NCI-H510A (cell line): ENCODE measurements around the gene BRD2.

ENCODE experiments used
- DNase-seq: peaks from one replicate; lab custom pipeline; 2025; lab: John Stamatoyannopoulos, UW

Gene BRD2

GRCh38 chr6:32949113-32949512 is 19.3 kb upstream of the BRD2 start:
- DNase-seq = no peak

DNA sequence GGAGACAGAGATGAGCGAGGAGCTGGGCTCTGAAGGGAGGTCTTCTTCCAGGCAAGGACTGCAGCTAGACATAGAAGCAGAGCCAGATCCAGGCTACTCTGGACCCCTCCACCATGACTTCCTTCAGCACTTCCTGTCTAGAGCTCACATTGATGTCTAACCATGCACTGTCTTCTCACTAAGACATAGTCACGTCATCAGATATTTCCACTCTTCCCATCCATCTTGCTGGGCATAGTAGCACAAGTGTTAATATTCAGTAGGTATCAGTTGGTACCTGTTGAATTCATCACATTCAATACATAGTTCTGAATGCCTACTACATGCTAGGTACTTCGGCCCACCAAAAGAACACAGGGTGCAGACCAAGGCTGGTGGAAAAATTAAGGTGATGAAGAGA is 18.4 kb upstream of the BRD2 start:
- no peak for DNase-seq

DNA sequence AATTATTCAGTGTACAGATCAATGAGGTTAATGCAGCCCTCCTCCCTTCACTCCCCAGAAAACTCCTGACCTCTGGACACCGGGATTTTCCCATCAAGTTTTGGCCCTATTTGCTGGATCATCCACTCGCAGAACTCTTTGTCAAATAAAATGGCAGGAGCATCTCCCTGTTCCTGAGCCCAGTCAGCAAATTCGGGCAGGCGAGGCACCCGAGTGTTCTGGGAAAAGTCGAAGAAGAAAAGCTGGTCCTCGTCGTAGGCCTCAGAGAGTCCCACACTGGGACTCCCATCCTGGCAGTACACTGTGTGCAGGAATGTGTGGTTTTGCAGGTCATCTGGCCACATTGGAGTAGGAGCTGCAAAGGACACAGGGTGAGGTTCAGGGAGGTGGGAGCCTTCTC is 17.9 kb upstream of the BRD2 start:
- no peak for DNase-seq

- DNase-seq = no peak
These were observed 15.3 kb upstream of the BRD2 start, which contains the start of gene HLA-DMA for GRCh38 chr6:32952817-32953739. Gene HLA-DMA, minus strand, starts transcription at chr6:32953097. Its CDS starts 61 bp downstream, at chr6:32953036.

- no peak for DNase-seq
These were observed 14.6 kb upstream of the BRD2 start for GRCh38 chr6:32953775-32954174.

DNA sequence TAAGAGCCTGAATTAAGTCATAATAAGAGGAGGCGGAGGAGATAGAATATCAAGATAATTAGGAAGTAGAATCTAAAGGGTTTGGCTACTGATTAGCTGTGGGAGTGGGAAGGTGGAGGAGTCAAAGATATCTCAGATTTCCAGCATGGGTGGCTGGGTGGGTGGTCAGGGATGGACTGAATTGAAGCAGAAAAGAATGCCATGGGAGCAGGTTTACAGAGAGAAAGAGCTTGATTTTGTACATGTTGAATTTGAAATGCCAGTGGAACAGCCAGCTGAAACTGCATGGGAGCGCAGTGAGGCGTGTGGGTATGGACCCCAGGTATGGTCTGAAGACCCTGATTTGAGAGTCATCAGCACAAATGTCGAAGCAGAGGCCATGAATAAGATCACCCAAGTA is 14.1 kb upstream of the BRD2 start:
- DNase-seq = no peak

GRCh38 chr6:32954986-32955802 is 13.2 kb upstream of the BRD2 start:
- DNase-seq = no peak

DNA sequence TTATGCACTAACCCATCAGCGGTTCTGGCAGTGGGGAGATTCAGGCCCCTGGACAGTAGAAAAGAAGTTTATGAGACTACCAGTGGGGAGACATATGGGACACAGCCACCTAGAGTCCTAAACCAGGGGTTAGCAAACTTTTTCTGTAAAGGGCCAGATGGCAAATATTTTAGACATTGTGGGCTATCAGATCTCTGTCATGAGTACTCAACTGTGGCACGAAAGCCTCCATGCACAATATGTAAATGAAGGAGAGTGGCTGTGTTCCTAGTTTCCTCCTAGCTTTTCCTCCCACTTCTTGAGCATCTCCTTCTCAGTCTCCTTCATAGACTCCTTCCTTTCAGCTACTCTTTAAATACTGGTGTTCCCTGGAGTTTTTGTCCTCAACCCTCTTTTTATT is 12.2 kb upstream of the BRD2 start:
- no peak for DNase-seq

DNA sequence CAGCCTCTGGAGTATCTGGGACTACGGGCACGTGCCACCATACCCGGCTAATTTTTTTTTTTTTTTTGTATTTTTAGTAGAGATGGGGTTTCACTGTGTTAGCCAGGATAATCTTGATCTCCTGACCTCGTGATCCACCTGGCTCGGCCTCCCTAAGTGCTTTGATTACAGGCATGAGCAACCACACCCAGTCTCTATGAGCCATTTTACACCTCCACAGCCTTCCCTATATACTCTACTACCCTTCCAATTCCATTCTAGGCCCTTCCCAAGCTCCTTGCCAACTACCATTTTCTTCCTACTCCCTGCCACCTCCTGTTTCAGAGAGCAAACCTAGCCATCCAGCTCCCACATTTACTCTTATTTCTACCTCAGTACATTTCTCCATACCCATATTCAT is 7.8 kb upstream of the BRD2 start:
- DNase-seq = no peak

DNA sequence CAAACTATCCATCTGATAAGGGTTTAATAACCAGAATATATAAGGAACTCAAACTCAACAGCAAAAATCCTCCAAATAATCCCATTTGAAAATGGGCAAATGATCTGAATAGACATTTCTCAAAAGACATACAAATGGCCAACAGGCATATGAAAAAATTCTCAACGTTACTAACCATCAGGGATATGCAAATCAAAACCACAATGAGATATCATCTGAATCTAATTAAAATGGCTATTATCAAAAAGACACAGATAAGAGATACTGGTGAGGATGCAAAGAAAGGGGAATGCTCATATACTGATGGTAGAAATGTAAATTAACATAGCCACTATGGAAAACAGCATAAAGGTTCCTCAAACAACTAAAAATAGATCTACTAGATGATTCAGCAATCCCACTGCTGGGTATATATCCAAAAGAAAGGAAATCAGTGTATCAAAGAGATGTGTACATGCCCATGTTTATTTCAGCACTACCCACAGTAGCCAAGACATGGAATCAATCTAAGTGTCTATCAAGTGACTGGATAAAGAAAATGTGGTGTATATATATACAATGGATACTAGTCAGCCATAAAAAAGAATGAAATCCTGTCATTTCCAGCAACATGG is 6.1 kb upstream of the BRD2 start:
- no peak for DNase-seq

- DNase-seq = no peak
These were observed 4.5 kb upstream of the BRD2 start for GRCh38 chr6:32963866-32964265.

DNA sequence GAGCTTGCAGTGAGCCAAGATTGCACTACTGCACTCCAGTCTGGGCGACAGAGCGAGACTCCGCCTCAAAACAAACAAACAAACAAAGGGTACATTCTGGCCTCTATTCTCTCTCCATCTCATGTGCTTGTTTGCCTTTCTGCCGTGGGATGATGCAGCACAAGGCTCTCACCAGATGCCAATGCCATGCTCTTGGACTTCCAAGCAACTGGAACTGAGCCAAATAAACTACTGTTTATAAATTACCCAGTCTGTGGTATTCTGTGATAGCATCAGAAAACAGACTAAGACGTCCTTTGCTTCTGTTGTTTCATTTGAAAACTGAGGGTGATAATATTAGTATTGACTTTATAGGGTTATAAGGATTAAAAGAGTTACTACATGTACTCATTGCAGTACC is 3.6 kb upstream of the BRD2 start:
- no peak for DNase-seq

GRCh38 chr6:32967151-32968091 is 973 bp upstream of the BRD2 start:
- peak; percentile 41 for DNase-seq

- peak; percentile 71 for DNase-seq
These were observed 682 bp downstream of the BRD2 start for GRCh38 chr6:32968867-32969684.

DNA sequence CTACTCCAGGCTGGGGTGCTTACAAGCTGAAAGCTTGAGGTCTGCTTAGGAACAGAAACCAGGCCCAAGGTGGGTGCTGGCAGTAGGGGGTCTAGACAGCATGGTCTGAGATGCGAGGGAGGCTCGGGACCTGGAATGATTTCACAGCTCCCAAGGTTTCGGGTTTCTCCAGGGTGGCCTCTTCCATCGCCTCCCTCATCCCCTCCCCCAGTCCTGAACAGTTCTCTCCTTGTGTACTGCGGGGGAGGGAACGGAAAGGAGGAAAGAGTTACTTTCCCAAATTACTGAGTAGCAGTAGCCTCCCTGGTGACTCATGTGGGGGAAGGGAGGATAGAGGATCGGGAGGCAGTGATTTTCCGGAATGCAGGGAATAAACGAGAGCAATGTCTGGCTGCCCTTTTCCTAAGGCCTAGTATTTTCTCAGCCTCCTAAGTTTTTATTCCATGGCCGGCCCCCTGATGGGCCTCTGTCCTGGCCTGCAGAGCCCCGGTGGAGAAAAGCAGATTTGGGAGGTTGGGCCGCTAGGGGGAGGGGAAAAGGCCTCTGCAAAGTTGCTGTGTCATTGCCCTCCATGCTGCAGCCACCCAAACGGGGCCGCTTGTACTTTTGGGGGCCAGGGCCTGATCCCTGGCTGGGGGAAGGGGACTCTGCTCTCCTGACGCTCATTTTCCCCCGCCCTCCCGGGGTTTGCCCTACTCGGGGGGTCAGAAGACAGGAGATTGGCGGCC is 1.5 kb downstream of the BRD2 start:
- DNase-seq = peak; percentile 80

DNA sequence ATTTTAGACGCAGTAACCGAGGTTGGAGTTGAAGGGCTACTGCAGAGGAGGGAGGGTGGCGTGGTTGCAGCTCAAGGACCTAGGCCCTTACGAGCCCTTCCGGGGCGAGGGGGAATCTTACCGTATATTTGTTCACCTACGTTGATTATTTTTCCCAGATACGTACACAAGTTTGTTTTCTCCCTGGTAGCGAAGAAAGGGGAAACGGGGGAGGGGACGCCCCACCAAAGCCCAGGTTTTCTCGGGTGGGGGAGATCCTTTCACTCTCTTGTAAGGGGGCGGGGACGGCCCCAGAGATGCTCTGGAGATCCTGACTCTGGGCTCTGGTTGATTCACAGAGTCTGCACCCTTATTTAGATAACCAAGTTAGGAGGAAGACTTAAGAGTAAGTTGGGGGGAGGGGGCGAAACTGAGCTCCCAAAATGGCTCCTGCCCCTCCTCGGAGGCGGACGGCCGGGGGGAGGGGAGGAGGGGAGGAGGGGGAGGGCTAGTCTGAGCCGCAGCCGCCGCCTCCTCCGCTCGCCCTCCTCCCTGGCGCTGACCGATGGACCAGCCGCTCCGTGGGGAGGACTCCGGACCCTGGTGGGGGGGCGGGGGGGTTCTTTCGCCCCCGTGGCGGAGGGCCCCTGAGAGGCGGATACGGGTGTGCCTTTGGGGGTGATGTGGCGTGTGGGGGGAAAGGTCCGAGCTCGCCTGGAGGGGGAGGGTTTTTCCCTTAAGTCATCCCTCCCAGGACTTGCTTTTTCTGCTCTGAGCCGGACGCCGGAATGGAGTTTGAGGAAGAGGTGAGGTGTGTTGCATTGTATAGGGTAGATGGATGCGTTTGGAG is 2.2 kb downstream of the BRD2 start:
- peak; percentile 93 for DNase-seq

DNA sequence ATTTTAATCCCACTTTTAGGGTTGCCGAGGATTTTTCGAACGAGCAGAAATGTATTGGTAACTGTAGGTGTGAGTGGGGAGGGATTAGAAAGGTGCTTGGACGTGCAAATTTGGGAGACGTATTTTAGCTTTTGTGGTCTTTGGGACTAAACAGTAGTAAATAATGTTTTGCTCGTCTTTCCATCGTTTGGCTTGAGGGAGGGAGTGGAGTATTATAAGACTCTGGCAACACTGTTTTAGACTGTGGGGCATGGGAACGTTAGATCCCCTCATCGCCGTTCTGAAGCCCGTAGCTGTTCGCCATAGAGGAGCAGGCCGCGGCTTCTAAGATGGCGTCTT is 2.8 kb downstream of the BRD2 start:
- no peak for DNase-seq

DNA sequence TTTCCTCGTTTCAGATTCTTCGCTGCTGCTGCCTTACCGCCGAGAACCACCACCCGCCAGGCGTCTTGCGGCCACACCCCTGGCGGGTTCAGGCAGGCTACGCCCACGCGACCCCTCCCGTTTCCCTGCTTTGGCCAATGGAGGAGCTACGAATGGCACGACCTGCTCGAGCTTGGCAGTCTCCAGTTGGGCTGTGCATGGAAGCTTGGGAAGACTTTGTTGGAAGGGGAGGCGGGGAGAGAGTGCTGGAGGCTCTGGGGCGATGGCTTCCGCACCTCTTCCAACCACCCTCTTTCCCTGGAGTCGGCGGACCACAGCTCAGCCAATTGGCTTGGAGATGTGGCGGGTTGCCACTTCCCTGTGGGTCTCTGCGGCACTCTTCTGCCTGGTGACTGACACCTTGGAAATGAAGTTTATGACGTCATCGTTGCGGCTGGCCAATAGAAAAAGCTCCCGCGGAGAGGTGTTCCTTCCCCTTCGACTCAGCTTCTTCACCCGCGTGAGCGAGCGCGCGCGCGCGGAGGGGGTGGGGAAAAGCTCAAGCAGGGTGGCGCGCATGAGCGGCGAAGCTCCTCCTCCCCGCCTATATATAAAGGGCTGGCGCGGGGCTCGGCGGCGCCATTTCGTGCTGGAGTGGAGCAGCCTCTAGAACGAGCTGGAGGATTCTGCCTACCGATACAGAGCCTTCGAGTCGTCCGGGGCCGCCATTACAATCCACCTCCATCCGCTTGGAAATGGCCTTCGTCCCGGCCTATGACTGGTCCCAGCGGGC is 3.4 kb downstream of the BRD2 start:
- DNase-seq = peak; percentile 100
